Pancreas (tissue), 10 donors: ENCODE measurements around the gene KDM8. TPM values are rescaled to one million over a fixed set of nuclear protein-coding genes. Genes with fewer than 3 reads are reported as not detected.
A peak's percentile ranks its signal among the peaks of the same experiment; 100 is the strongest.

ENCODE experiments used
- ATAC-seq, 4 donors: fragments of 200-7000 bp; cut with Tn5 transposase; one replicate each; pipeline versions ENCODE4 v1.8.0 to v1.9.1; 2020; ENCODE audit warnings: mild to moderate bottlenecking in 4 of 4, moderate library complexity in 4 of 4
- DNase-seq, 6 donors: peaks; one replicate each; pipeline ENCODE4 v3.0.0-alpha.2; 2020
- FAIRE-seq: peaks from 2 replicates; lab custom pipeline; 2012; peaks lifted over from hg19 to GRCh38; lab: Jason Lieb, UNC
- H3K27ac ChIP-seq, 4 donors: fragments of 200-600 bp; sonication (generic); 1 replicate in 3 of 4; 2 replicates in 1 of 4; pipeline versions ENCODE4 v1.5.0 to v1.8.0; 2020
- H3K27me3 ChIP-seq, 4 donors: fragments of 200-600 bp; one replicate each; pipeline ENCODE4 v1.8.0; 2021
- H3K36me3 ChIP-seq, 3 donors: fragments of 200-600 bp; sonication (generic) in 1 of 3; one replicate each; pipeline versions ENCODE4 v1.5.0 to v1.8.0; 2020 to 2021
- H3K4me1 ChIP-seq, 3 donors: fragments of 200-600 bp; one replicate each; pipeline ENCODE4 v1.8.0; 2021
- H3K4me3 ChIP-seq, 4 donors: fragments of 200-600 bp; sonication (generic) in 2 of 4; one replicate each; pipeline versions ENCODE4 v1.5.0 to v1.8.0; 2020 to 2021
- H3K9me3 ChIP-seq, 4 donors: fragments of 200-600 bp; one replicate each; pipeline ENCODE4 v1.8.0; 2021
- CTCF ChIP-seq, 4 donors: fragments of 200-600 bp; sonication (generic) in 3 of 4; IDR thresholded peaks; one replicate each; pipeline versions ENCODE4 v1.5.0 to v1.8.0; 2021; ENCODE audit warnings: antibody characterized with exemption in 4 of 4
- WGBS, 2 donors: extraction: QIAGEN DNeasy Blood & Tissue Kit; methylation state at CpG; one replicate each; pipeline ENCODE4 v1.1.7; 2013; 5-methylcytosine and 5-hydroxymethylcytosine counted together
- intact Hi-C, 3 donors: fragments of 100-400 bp; cut with DNase I; formaldehyde crosslinking; loops; one replicate each; pipeline versions ENCODE4 v1.11.1 to v1.14.2; 2022
- polyA plus RNA-seq, 2 donors: library from polyadenylated mRNA; stranded (reverse); fragments of 200-250 nt; gene quantifications; one replicate each; pipeline ENCODE4 v1.2.3, GENCODE V29; 2013
- total RNA-seq, 6 donors: library from RNA; stranded (reverse); fragmentation: NEBNext Ultra II Directional in 4 of 6; extraction: Animal tissue kit (Norgen Biotek cat#: 25700) in 4 of 6; gene quantifications; one replicate each; pipeline versions ENCODE4 v1.2.1 to v1.2.4, GENCODE V29; 2021 to 2023
- donor health status: healthy with polysubstance abuse.
- donor health status: DM: no; HTN: no; CAD: no; lungs with moderate emphysema.
- donor health status: DM: no; HTN: no; CAD: no.
- donor health status: control.
- donor health status: control.
- donor health status: Bipolar disorder and iron deficiency.
- donor health status: DM: yes; HTN: yes; CAD: no.
- donor health status: DM: no; HTN: no; CAD: no.
- donor health status: DM: no; HTN: no; CAD: no.
- donor health status: DM: yes; HTN: yes; CAD: no.

Gene KDM8
- total and polyA plus RNA-seq, 8 donors, result 4.7 to 17.7 (median 6.8) TPM

- TF ChIP-seq CTCF (IDR thresholded peaks at IDR 0.05), result no peak
- FAIRE-seq, result no peak
- peak in 1 of 6 donors; percentile 44 for DNase-seq
- 87% methylated on average over 10 of the region's 10 CpGs for WGBS, 2 donors
- Histone ChIP-seq H3K4me1 (peaks cover 17 to 28% (median 26%) of the 10 kb centered on the region in 3 donors), H3K4me3 (no peak overlapping the region), H3K27me3 (no peaks in the 10 kb centered on the region), H3K9me3 (no peaks in the 10 kb centered on the region), H3K36me3 (peaks cover 0 to 6% (median 0%) of the 10 kb centered on the region in 3 donors), H3K27ac (no peak overlapping the region)
- no peak for ATAC-seq
- intact Hi-C loops, result no loop called here
These were observed 15.8 kb downstream of the KDM8 start for GRCh38 chr16:27219161-27219560.

GRCh38 chr16:27220120-27220519, 16.8 kb downstream of the KDM8 start:
- Histone ChIP-seq H3K27ac (no peak overlapping the region), H3K4me1 (peaks cover 11 to 20% (median 20%) of the 10 kb centered on the region in 3 donors), H3K9me3 (no peaks in the 10 kb centered on the region), H3K4me3 (no peak overlapping the region), H3K27me3 (no peaks in the 10 kb centered on the region), H3K36me3 (peaks cover 0 to 6% (median 0%) of the 10 kb centered on the region in 3 donors)
- peak in 1 of 6 donors; percentile 31 for DNase-seq
- no peak for FAIRE-seq
- WGBS, 2 donors, result 88 to 96% methylated on average over 8 to 9 of the region's 9 CpGs
- intact Hi-C loops, result no loop called here
- no peak for TF ChIP-seq CTCF (IDR thresholded peaks at IDR 0.05)
- no peak for ATAC-seq

- Histone ChIP-seq H3K27ac (no peak overlapping the region), H3K9me3 (no peaks in the 10 kb centered on the region), H3K4me1 (peaks cover 8 to 21% (median 19%) of the 10 kb centered on the region in 3 donors), H3K4me3 (no peak overlapping the region), H3K27me3 (no peaks in the 10 kb centered on the region), H3K36me3 (peaks cover 0 to 6% (median 0%) of the 10 kb centered on the region in 3 donors)
- ATAC-seq (no peak), DNase-seq (peak in 2 of 6 donors; percentile 19 to 21), FAIRE-seq (no peak)
- intact Hi-C loops, result no loop called here
- WGBS, 2 donors, result 91 to 96% methylated on average over 8 of the region's 8 CpGs
- TF ChIP-seq CTCF (IDR thresholded peaks at IDR 0.05), result no peak
These were observed 17.2 kb downstream of the KDM8 start for GRCh38 chr16:27220527-27220926.

- peak in 3 of 6 donors; percentile 36 to 52 (median 45) for DNase-seq
- H3K4me3 ChIP-seq, result no peak overlapping the region
- H3K36me3 ChIP-seq, result peaks cover 0 to 6% (median 0%) of the 10 kb centered on the region in 3 donors
- no peaks in the 10 kb centered on the region for H3K9me3 ChIP-seq
- H3K4me1 ChIP-seq, result peaks cover 8 to 24% (median 22%) of the 10 kb centered on the region in 3 donors
- no peaks in the 10 kb centered on the region for H3K27me3 ChIP-seq
- H3K27ac ChIP-seq, result no peak overlapping the region
- TF ChIP-seq CTCF (IDR thresholded peaks at IDR 0.05), result no peak
- intact Hi-C loops, result no loop called here
- FAIRE-seq, result no peak
- WGBS, 2 donors, result 95 to 96% methylated on average over 16 of the region's 16 CpGs
- no peak for ATAC-seq
These were observed 17.7 kb downstream of the KDM8 start for GRCh38 chr16:27220991-27221390.

GRCh38 chr16:27221576-27222248, 18.4 kb downstream of the KDM8 start:
- Histone ChIP-seq H3K9me3 (no peaks in the 10 kb centered on the region), H3K4me3 (no peak overlapping the region), H3K27ac (peak overlapping the region; percentile 53 to 70 (median 63)), H3K4me1 (peaks cover 13 to 27% (median 24%) of the 10 kb centered on the region in 3 donors), H3K27me3 (no peaks in the 10 kb centered on the region), H3K36me3 (peaks cover 0 to 6% (median 0%) of the 10 kb centered on the region in 3 donors)
- no peak for TF ChIP-seq CTCF (IDR thresholded peaks at IDR 0.05)
- FAIRE-seq, result no peak
- intact Hi-C loops, result no loop called here
- DNase-seq, result peak in 3 of 6 donors; percentile 52 to 71 (median 56)
- 58 to 69% methylated on average over 8 of the region's 8 CpGs for WGBS, 2 donors
- ATAC-seq, result peak in 2 of 4 donors; percentile 1 to 6
